ENCODE data around the gene ODC1.

DNA sequence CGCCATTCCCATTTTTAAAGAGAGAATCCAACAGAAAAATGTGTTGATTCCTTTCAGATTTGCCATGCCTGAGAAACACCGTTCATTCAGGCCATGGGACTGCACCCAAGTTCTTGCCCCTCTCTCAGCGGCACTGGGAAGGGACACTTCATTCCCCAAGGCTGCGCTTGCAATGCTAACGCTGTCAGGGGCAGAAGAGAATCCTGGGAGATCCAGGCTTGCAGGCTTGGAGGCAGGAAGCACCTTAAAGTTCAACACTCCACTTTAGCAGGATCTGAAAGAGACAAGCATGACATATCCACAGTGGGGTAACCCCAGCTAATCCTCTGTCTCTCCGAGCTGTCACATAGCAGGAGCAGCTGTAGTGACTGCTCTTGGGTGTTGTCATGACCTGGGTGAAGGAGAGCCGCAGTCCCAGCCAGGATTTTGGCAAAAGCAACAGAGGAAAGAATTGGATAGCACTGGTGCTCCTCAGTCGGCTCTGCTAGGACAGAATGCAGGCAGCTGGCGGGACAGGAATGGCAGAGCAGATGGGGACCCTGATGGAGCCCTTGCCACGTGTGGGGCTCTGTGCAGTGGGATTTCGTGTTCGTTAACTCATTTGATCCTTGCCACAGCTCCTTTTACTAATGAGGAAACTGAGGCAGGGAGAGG is 22.0 kb upstream of the ODC1 start:
- TF ChIP-seq, protein P1, sequence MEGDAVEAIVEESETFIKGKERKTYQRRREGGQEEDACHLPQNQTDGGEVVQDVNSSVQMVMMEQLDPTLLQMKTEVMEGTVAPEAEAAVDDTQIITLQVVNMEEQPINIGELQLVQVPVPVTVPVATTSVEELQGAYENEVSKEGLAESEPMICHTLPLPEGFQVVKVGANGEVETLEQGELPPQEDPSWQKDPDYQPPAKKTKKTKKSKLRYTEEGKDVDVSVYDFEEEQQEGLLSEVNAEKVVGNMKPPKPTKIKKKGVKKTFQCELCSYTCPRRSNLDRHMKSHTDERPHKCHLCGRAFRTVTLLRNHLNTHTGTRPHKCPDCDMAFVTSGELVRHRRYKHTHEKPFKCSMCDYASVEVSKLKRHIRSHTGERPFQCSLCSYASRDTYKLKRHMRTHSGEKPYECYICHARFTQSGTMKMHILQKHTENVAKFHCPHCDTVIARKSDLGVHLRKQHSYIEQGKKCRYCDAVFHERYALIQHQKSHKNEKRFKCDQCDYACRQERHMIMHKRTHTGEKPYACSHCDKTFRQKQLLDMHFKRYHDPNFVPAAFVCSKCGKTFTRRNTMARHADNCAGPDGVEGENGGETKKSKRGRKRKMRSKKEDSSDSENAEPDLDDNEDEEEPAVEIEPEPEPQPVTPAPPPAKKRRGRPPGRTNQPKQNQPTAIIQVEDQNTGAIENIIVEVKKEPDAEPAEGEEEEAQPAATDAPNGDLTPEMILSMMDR (IDR thresholded peaks at IDR 0.05) = no peak
- TF ChIP-seq ZFX (IDR thresholded peaks at IDR 0.05; ENCODE audit: borderline replicate concordance) = no peak
